Measurements from ENCODE around the gene FPR2. TPM values are rescaled to one million over a fixed set of nuclear protein-coding genes. Genes with fewer than 3 reads are reported as not detected.

The FPR2 gene
- total RNA-seq, 2 donors from 2014 or later = 0.97 TPM; not detected in 1

- intact Hi-C loops (cut with DNase I) = no loop called here
- Histone ChIP-seq H3K27me3 (replicated peaks; ENCODE audit: insufficient read depth) (no peaks in the 10 kb centered on the region), H3K9me3 (no peaks in the 10 kb centered on the region), H3K4me3 (no peak overlapping the region), H3K27ac (no peak overlapping the region), H3K4me1 (replicated peaks) (no peaks in the 10 kb centered on the region), H3K36me3 (no peaks in the 10 kb centered on the region)
- no peak for DNase-seq (ENCODE audit: low spot score)
- no peak for TF ChIP-seq POLR2A (IDR thresholded peaks at IDR 0.05)
- TF ChIP-seq POLR2AphosphoS5 (IDR thresholded peaks at IDR 0.05) = no peak
- no peak for TF ChIP-seq CTCF (IDR thresholded peaks at IDR 0.05)
- WGBS = 48% methylated on average over 2 of the region's 2 CpGs
Measured at GRCh38 chr19:51780270-51780669, 19.3 kb downstream of the FPR2 start.

DNA sequence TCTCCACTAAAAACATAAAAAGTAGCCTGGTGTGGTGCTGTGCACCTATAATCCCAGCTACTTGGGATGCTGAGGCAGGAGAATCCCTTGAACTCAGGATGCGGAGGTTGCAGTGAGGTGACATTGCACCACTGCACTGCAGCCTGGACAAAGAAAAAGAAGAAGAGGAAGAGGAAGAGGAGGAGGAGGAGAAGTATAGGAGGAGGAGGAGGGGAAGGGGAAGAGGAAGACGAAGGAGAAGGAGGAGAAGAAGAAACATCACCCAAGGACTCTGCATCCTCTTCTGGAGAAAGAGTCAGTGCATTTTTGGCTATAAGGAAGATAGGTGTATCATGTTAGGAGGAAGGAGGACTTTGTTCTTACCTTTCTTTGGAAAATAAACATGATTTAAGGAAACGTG, 21.0 kb downstream of the FPR2 start:
- Histone ChIP-seq H3K4me3 (no peak overlapping the region), H3K27ac (no peak overlapping the region), H3K9me3 (no peaks in the 10 kb centered on the region), H3K4me1 (replicated peaks) (no peaks in the 10 kb centered on the region), H3K27me3 (replicated peaks; ENCODE audit: insufficient read depth) (no peaks in the 10 kb centered on the region), H3K36me3 (no peaks in the 10 kb centered on the region)
- WGBS = 58% methylated on average over 3 of the region's 3 CpGs
- no peak for DNase-seq (ENCODE audit: low spot score)
- intact Hi-C loops (cut with DNase I) = no loop called here
- no peak for TF ChIP-seq POLR2AphosphoS5 (IDR thresholded peaks at IDR 0.05)
- no peak for TF ChIP-seq POLR2A (IDR thresholded peaks at IDR 0.05)
- no peak for TF ChIP-seq CTCF (IDR thresholded peaks at IDR 0.05)

DNA sequence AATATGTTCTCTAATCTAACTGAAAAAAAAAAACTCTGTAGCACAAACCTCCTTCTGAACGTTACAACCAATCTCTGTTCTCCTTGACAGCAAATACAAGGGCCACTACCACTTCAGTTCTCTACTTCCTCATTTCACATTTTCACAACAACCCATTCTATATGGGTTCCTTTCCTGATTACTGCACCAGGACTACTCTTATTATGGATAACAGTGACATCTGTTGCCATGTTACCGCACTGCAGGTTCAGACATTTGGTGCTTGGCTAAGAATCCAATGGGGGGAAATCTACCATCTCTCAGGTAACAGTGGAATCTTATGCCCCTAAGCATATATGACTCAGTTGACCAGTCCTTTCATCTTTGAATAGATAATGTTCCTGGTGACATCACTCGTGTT, 22.4 kb downstream of the FPR2 start:
- no peak for TF ChIP-seq CTCF (IDR thresholded peaks at IDR 0.05)
- WGBS = 32% methylated on average over 3 of the region's 3 CpGs
- Histone ChIP-seq H3K27ac (no peak overlapping the region), H3K4me3 (no peak overlapping the region), H3K36me3 (no peaks in the 10 kb centered on the region), H3K4me1 (replicated peaks) (no peaks in the 10 kb centered on the region), H3K27me3 (replicated peaks; ENCODE audit: insufficient read depth) (no peaks in the 10 kb centered on the region), H3K9me3 (no peaks in the 10 kb centered on the region)
- intact Hi-C loops (cut with DNase I) = no loop called here
- no peak for DNase-seq (ENCODE audit: low spot score)

DNA sequence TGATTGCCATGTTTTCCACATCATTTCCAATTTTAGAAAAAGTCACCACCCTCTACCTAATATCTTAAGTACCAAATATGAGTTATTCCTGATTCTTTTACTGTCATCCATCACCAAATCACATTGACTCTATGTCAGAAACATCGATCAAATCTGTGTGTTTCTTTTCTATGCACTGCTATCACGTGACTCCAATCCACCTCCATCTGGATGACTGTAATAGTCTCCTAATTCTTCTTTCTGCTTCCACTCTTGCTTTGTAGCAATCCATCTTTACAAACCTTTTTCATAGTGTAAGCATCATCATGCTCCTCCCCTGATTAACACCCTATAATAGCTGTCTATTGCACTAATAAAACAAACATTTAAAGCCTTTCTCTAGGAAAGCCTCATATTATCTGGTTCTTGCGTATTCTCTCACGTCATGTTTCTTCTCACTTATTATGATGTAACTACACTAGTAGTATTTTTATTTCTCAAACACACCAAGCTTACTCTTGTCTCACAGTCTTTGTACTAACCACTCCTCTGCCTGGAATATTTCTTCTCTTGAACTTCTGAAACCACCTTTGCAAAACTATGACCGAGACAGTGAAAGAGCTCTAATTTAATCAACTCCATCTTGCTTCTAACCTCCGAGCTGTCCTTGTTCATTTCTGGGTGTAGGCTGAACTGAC, 23.3 kb downstream of the FPR2 start:
- no peaks in the 10 kb centered on the region for H3K4me1 ChIP-seq (replicated peaks)
- H3K27ac ChIP-seq = no peak overlapping the region
- H3K9me3 ChIP-seq = no peaks in the 10 kb centered on the region
- intact Hi-C loops (cut with DNase I) = no loop called here
- 67% methylated on average over 6 of the region's 6 CpGs for WGBS
- H3K4me3 ChIP-seq = no peak overlapping the region
- no peak for TF ChIP-seq POLR2AphosphoS5 (IDR thresholded peaks at IDR 0.05)
- TF ChIP-seq POLR2A (IDR thresholded peaks at IDR 0.05) = no peak
- TF ChIP-seq CTCF (IDR thresholded peaks at IDR 0.05) = no peak
- no peak for DNase-seq (ENCODE audit: low spot score)
- H3K36me3 ChIP-seq = no peaks in the 10 kb centered on the region
- H3K27me3 ChIP-seq (replicated peaks; ENCODE audit: insufficient read depth) = no peaks in the 10 kb centered on the region

GRCh38 chr19:51784922-51785690, 24.1 kb downstream of the FPR2 start:
- intact Hi-C loops (cut with DNase I) = no loop called here
- no peaks in the 10 kb centered on the region for H3K27me3 ChIP-seq (replicated peaks; ENCODE audit: insufficient read depth)
- TF ChIP-seq CTCF (IDR thresholded peaks at IDR 0.05) (no peak), POLR2AphosphoS5 (IDR thresholded peaks at IDR 0.05) (no peak), POLR2A (IDR thresholded peaks at IDR 0.05) (no peak)
- no peak overlapping the region for H3K27ac ChIP-seq
- DNase-seq (ENCODE audit: low spot score) = no peak
- WGBS = 73% methylated on average over 6 of the region's 6 CpGs
- H3K9me3 ChIP-seq = no peaks in the 10 kb centered on the region
- no peak overlapping the region for H3K4me3 ChIP-seq
- H3K36me3 ChIP-seq = no peaks in the 10 kb centered on the region
- no peaks in the 10 kb centered on the region for H3K4me1 ChIP-seq (replicated peaks)
